NCI-H146 (cell line): ENCODE data around the gene MRPL24.
"Not testable (repeated sequence)": the region's sequence is repeated elsewhere in the genome, so short reads cannot be mapped to it uniquely, and the experiment has no call there.

ENCODE experiments used
- DNase-seq: peaks from one replicate; lab custom pipeline; 2025; lab: John Stamatoyannopoulos, UW

The MRPL24 gene

GRCh38 chr1:156760092-156760795, 19.4 kb upstream of the MRPL24 start:
- DNase-seq: no peak

DNA sequence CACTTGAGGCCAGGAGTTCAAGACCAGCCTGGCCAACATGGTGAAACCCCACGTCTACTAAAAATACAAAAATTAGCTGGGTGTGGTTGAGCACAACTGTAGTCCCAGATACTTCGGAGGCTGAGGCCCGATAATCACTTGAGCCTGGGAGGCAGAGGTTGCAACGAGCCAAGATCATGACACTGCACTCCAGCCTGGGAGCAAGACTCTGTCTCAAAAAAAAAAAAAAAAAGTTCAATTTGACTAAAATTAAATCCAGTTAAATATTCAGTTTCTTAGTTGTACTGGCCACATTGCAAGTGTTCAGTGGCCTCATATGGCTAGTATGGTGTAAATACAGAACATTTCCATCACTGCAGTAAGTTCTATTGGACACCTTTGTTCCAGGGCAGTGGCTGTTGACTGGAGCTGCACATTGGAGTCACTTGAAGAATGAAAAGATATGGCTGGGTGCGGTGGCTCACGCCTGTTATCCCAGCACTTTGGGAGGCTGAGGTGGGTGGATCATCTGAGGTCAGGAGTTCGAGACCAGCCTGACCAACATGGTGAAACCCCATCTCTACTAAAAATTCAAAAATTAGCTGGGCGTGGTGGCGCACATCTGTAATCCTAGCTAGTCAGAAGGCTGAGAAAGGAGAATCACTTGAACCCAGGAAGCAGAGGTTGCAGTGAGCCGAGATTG, 16.8 kb upstream of the MRPL24 start:
- DNase-seq: not testable (repeated sequence)

- no peak for DNase-seq
These were observed 15.5 kb upstream of the MRPL24 start for GRCh38 chr1:156756355-156756754.

DNA sequence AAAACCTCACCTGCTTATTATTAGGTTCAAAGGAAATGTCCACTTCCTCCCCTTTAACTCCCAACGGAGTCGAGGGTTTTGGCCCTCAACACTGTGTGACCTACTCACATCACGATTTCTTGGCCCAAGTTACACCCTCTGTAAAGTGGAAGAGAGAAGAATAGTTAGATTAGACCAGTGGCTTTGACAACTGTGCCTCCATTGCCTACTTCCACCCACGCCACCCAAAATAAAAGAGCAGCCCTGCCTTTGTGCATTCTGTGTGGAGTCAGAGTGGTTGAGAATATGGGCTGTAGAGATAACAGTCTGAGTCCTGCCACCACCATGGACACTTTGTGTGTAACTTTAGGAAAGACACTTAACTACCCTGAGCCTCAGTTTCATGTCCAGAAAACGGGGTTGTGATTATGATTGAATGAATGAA, 14.7 kb upstream of the MRPL24 start:
- DNase-seq: no peak

GRCh38 chr1:156754219-156754618, 13.3 kb upstream of the MRPL24 start:
- DNase-seq: no peak

- DNase-seq: no peak
These were observed 12.1 kb upstream of the MRPL24 start for GRCh38 chr1:156752843-156753482.

GRCh38 chr1:156751757-156752481, 11.0 kb upstream of the MRPL24 start:
- peak; percentile 97 for DNase-seq

- no peak for DNase-seq
These were observed 10.5 kb upstream of the MRPL24 start, which contains the start of gene HDGF for GRCh38 chr1:156751451-156751756. TSS of gene HDGF (minus strand) at chr1:156751675. CDS start at chr1:156751429, 246 bp downstream.

DNA sequence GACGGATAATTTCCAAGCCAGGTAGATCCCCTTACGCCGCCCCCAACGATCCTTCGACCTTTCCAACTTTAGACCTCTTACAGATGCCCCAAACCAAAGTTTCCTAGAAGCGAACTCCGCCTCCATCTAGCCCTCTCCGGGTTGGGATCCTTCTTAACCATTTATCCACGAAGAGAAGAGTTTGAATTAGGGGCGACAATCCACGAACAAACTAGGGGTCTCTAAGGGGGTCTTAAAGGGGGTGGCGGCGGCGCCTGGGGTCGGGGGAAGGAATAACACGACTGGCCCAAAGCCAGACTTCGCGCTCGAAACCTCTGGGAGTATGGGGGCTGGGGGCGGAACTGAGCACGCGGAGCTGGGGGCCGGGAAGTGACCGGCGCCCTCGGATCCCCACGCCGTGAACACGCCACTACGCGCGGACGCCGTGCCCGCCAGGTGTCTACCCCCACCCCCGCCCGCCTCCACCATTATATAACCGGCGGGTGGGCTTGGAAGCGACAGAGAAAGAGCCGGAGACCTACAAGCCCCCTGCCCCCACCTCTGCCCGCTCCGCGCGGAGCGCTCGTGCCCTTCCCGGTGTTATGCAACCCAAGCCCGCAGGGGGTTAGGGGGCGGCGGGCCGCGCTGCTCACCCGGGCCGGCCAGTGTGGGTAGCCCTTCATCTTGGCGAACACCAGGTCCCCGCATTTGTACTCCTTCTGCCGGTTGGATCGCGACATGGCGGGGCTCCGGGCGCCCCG, 10.0 kb upstream of the MRPL24 start:
- peak; percentile 64 for DNase-seq

GRCh38 chr1:156750191-156750672, 9.3 kb upstream of the MRPL24 start:
- peak; percentile 83 for DNase-seq

GRCh38 chr1:156749419-156750118, 8.7 kb upstream of the MRPL24 start:
- DNase-seq: no peak

- no peak for DNase-seq
These were observed 8.0 kb upstream of the MRPL24 start for GRCh38 chr1:156748670-156749418.

DNA sequence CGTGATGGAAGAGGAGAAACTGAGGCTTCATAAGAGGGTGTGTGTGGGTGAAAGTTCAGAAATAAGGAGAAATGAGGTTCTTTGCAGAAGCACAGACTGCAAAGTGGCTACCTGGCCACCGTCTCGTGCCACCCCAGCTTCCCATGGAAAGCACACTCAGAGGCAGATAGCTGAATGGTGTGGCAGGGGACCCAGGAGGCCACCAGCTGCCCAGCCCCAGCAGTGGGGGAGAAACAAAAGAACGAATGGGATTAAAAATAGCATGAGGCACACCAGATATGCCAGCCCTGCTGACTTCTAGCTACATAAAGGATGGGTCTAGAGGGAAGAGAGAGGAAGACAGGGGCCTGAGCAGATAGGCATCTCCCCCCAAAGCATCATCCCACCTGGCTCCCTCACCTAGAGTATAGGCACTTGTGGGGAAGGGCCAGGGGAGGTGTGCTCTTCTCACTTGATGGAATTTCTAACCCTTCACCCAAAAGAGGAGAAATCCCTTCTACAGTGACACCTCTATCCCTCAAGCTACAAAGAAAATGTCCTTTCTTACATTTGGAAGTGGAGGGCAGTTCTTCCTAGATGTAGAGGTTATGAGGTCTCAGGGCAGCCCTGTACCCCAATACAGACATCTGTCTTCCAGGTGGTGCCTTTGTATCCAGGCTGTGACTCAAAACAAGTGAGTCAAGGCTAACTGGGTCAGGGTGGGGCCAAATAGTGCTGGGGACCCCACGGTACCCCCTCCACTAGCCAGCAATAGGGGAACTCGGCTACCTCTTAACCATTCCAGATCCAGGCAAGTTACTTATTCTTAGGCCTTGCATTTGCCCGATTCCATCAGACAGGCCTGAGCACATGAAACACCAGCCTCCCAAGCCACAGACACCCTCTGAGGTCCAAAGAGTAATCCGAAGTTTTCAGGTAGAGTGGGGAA, 7.1 kb upstream of the MRPL24 start:
- DNase-seq: peak; percentile 42

GRCh38 chr1:156746728-156747631, 6.1 kb upstream of the MRPL24 start:
- DNase-seq: peak; percentile 92

DNA sequence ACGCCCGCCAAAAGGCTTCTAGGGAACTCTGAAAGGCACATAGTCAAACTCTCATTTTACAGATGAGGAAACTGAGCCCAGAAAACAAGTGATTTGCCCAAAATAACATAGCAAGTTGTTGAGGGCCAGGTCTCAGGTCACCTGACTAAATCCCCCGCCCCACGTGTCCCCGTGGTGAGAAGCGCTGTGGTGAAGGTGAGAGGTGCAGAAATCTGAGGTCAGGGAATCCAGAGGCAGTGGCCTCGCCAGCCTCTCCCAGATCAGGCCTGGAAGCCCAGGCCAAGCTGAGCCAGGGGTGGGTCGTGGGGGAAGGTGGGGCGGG, 5.5 kb upstream of the MRPL24 start:
- DNase-seq: no peak

- no peak for DNase-seq
These were observed 5.0 kb upstream of the MRPL24 start for GRCh38 chr1:156745881-156746280.

DNA sequence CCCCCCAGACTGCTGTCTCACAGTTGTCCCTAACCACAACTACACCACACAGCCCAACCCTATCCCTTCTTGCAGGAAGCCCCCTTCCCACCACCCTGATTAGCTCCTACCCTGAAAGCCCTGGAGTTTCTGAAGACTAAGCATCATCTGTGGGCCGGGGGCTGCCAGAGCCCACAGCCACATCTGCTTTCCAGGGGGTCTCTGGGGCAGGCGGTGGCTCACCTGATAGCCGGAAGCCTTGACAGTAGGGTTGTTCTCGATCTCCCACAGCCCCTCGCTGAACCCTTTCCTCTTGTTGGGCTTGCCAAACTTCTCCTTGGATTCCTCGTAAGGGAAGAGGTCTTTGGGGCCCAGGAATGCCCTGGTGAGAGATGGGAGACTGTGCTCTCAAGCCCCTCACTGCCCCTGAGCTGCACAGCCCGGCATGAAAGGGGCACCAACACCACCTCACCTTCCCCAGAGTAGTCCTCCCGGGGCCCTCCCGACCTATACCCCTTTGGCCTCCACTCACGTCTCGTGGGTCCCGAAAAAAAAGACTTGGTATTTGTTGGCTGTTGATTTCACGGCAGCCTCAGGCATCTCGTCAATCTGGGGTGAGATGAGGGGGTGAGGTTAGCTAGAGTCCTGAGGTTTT, 4.0 kb upstream of the MRPL24 start:
- no peak for DNase-seq

- DNase-seq: no peak
These were observed 3.5 kb upstream of the MRPL24 start for GRCh38 chr1:156744344-156744743.
